Neural cell (in vitro differentiated cells): ENCODE data around the gene GRID1. TPM values are rescaled to one million over a fixed set of nuclear protein-coding genes. Genes with fewer than 3 reads are reported as not detected.

Experiments used
- H2AFZ ChIP-seq: fragments of 200-600, 300-800 bp; sonication (generic), shearing (Covaris generic); 2 replicates; pipeline ENCODE4 v1.6.0; 2014; ENCODE audit warnings: low read depth, mild to moderate bottlenecking, antibody characterized with exemption, low read length, moderate library complexity
- H3F3A ChIP-seq: fragments of 200-600 bp; shearing (Covaris generic); 2 replicates; pipeline ENCODE4 v1.6.1; 2016; ENCODE audit warnings: mild to moderate bottlenecking, moderate library complexity, mixed read lengths, antibody characterized with exemption, low read length; ENCODE audit not compliant: insufficient read depth, poor library complexity, severe bottlenecking
- H3K27ac ChIP-seq: fragments of 200-600, 300-800 bp; sonication (generic), shearing (Covaris generic); 2 replicates; pipeline ENCODE4 v1.5.1; 2014; ENCODE audit warnings: mild to moderate bottlenecking, low read length, moderate library complexity
- H3K27me3 ChIP-seq: fragments of 300-800, 200-600 bp; sonication (generic), shearing (Covaris generic); 2 replicates; pipeline ENCODE4 v1.6.0; 2014; ENCODE audit warnings: mild to moderate bottlenecking, low read depth, low read length, moderate library complexity; ENCODE audit not compliant: insufficient read depth
- H3K36me3 ChIP-seq: fragments of 300-800, 200-600 bp; sonication (generic), shearing (Covaris generic); 2 replicates; pipeline ENCODE4 v1.5.1; 2014; ENCODE audit warnings: mild to moderate bottlenecking, antibody characterized with exemption, low read length, moderate library complexity; ENCODE audit not compliant: insufficient read depth
- H3K4me2 ChIP-seq: fragments of 300-800, 200-600 bp; sonication (generic), shearing (Covaris generic); 2 replicates; pipeline ENCODE4 v1.6.0; 2014; ENCODE audit warnings: mild to moderate bottlenecking, low read length
- H3K4me3 ChIP-seq: fragments of 300-800, 200-600 bp; sonication (generic), shearing (Covaris generic); 2 replicates; pipeline ENCODE4 v1.5.1; 2014; ENCODE audit warnings: mild to moderate bottlenecking, low read length, moderate library complexity
- H3K79me2 ChIP-seq: fragments of 200-600 bp; shearing (Covaris generic); replicated peaks from 2 replicates; pipeline ENCODE4 v1.6.0; 2014; ENCODE audit warnings: mild to moderate bottlenecking, low read length, moderate library complexity; ENCODE audit not compliant: insufficient read depth
- H3K9ac ChIP-seq: fragments of 300-800, 200-600 bp; sonication (generic), shearing (Covaris generic); 2 replicates; pipeline ENCODE4 v1.6.1; 2016; ENCODE audit warnings: mild to moderate bottlenecking, low read length, mixed read lengths
- H3K9me2 ChIP-seq: fragments of 200-600 bp; shearing (Covaris generic); 2 replicates; pipeline ENCODE4 v1.6.1; 2016; ENCODE audit warnings: mild to moderate bottlenecking, low read length, mixed read lengths; ENCODE audit not compliant: insufficient read depth
- H3K9me3 ChIP-seq: fragments of 200-600, 300-800 bp; sonication (generic), shearing (Covaris generic); 2 replicates; pipeline ENCODE4 v1.6.1; 2016; ENCODE audit warnings: mild to moderate bottlenecking, mixed run types, low read length, moderate library complexity, mixed read lengths
- H4K20me1 ChIP-seq: fragments of 200-600 bp; shearing (Covaris generic); 2 replicates; pipeline ENCODE4 v1.6.1; 2016; ENCODE audit warnings: mild to moderate bottlenecking, mixed run types; ENCODE audit not compliant: insufficient read depth
- EP300 ChIP-seq: fragments of 450-650 bp; conservative IDR thresholded peaks from 2 replicates; pipeline ENCODE4 v1.6.1; 2014; ENCODE audit warnings: antibody characterized with exemption, mild to moderate bottlenecking, moderate library complexity; ENCODE audit not compliant: poor library complexity, severe bottlenecking
- EZH2 ChIP-seq: fragments of 200-600, 300-800 bp; shearing (Covaris generic), sonication (generic); IDR thresholded peaks from 2 replicates; pipeline ENCODE4 v1.6.1; 2014; ENCODE audit warnings: antibody characterized with exemption, low read length, borderline replicate concordance, mild to moderate bottlenecking; ENCODE audit not compliant: insufficient read depth, poor library complexity, severe bottlenecking
- MXI1 ChIP-seq: fragments of 450-650 bp; conservative IDR thresholded peaks from 2 replicates; pipeline ENCODE4 v1.6.1; 2014; ENCODE audit warnings: antibody characterized with exemption, mild to moderate bottlenecking; ENCODE audit not compliant: poor library complexity, severe bottlenecking
- POLR2AphosphoS5 ChIP-seq: IDR thresholded peaks from 2 replicates; pipeline ENCODE4 v1.6.1; 2012
- RAD21 ChIP-seq: fragments of 450-650 bp; conservative IDR thresholded peaks from 2 replicates; pipeline ENCODE4 v1.6.1; 2014; ENCODE audit warnings: antibody characterized with exemption, mild to moderate bottlenecking, moderate library complexity
- REST ChIP-seq: IDR thresholded peaks from 2 replicates; pipeline ENCODE4 v1.6.1; 2012; ENCODE audit warnings: borderline replicate concordance
- SMC3 ChIP-seq: fragments of 450-650 bp; conservative IDR thresholded peaks from 2 replicates; pipeline ENCODE4 v1.6.1; 2014; ENCODE audit warnings: antibody characterized with exemption, mild to moderate bottlenecking, moderate library complexity; ENCODE audit not compliant: poor library complexity
- TAF1 ChIP-seq: IDR thresholded peaks from 2 replicates; pipeline ENCODE4 v1.6.1; 2012; ENCODE audit warnings: low read depth
- polyA plus RNA-seq: library from polyadenylated mRNA; depleted of rRNA; stranded (reverse); fragments of >200 nt; gene quantifications from 2 replicates; pipeline ENCODE4 v1.2.3, GENCODE V29; 2014
- TF ChIP-seq, protein P1 (sequence below): fragments of 450-650 bp; IDR thresholded peaks from 2 replicates; pipeline ENCODE4 v1.5.1; 2014; ENCODE audit warnings: antibody characterized with exemption, mild to moderate bottlenecking, moderate library complexity; ENCODE audit not compliant: poor library complexity, severe bottlenecking

Gene GRID1
- polyA plus RNA-seq, 1 donor from 2014 or later: 7.3 TPM

GRCh38 chr10:86397120-86397519, 30.5 kb upstream of the GRID1 start:
- Histone ChIP-seq H3K4me2 (no peak overlapping the region), H2AFZ (no peak overlapping the region), H3K27ac (no peak overlapping the region), H3K4me3 (no peak overlapping the region), H3K79me2 (no peaks in the 10 kb centered on the region), H3K36me3 (no peaks in the 10 kb centered on the region), H3K9ac (no peak overlapping the region), H4K20me1 (no peaks in the 10 kb centered on the region), H3K27me3 (peaks cover 23% of the 10 kb centered on the region), H3K9me2 (no peaks in the 10 kb centered on the region), H3F3A (peaks cover 8% of the 10 kb centered on the region), H3K9me3 (no peaks in the 10 kb centered on the region)
- TF ChIP-seq RAD21: no peak
- no peak for TF ChIP-seq MXI1
- TF ChIP-seq, protein P1, sequence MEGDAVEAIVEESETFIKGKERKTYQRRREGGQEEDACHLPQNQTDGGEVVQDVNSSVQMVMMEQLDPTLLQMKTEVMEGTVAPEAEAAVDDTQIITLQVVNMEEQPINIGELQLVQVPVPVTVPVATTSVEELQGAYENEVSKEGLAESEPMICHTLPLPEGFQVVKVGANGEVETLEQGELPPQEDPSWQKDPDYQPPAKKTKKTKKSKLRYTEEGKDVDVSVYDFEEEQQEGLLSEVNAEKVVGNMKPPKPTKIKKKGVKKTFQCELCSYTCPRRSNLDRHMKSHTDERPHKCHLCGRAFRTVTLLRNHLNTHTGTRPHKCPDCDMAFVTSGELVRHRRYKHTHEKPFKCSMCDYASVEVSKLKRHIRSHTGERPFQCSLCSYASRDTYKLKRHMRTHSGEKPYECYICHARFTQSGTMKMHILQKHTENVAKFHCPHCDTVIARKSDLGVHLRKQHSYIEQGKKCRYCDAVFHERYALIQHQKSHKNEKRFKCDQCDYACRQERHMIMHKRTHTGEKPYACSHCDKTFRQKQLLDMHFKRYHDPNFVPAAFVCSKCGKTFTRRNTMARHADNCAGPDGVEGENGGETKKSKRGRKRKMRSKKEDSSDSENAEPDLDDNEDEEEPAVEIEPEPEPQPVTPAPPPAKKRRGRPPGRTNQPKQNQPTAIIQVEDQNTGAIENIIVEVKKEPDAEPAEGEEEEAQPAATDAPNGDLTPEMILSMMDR: no peak
- no peak for TF ChIP-seq POLR2AphosphoS5
- TF ChIP-seq EP300: no peak

DNA sequence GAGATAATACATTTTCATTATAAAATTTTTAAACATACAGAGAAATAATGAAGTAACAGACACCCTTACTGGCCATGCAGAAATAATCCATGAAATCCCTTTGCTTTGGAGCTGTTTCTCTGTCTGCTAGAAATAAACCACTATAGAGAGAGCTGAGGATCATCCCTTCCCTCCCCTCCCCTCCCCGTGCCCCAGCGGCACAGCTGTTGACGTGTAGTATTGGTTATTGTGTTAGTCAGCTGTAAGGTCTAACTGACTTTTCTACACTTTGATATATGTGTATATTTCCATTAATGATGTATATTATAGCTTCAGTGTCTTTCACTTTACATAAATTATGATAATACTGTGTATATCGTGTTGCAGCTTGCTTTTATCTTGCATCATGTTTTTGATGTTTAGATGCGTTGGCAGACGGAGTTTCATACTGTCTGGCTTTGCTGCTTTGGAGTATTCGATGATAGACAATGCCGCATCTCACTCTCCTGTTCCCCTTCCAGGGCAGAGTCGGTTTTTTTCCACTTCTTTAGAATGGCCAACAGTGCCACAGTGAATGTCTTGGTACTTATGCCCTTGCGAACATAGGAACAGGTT, 27.4 kb upstream of the GRID1 start:
- H3K4me2 ChIP-seq: no peak overlapping the region

More for the DNA sequence above, 27.4 kb upstream of the GRID1 start:
- no peak overlapping the region for H3K9ac ChIP-seq
- no peak overlapping the region for H3K4me3 ChIP-seq
- no peaks in the 10 kb centered on the region for H3K9me3 ChIP-seq
- H3K79me2 ChIP-seq: no peaks in the 10 kb centered on the region
- H3K27me3 ChIP-seq: peaks cover 17% of the 10 kb centered on the region
- H3K27ac ChIP-seq: no peak overlapping the region
- H3K36me3 ChIP-seq: no peaks in the 10 kb centered on the region
- H3F3A ChIP-seq: peaks cover 2% of the 10 kb centered on the region
- no peaks in the 10 kb centered on the region for H4K20me1 ChIP-seq
- H2AFZ ChIP-seq: no peak overlapping the region
- TF ChIP-seq TAF1 (no peak), EZH2 (no peak), SMC3 (no peak), RAD21 (no peak), POLR2AphosphoS5 (no peak), REST (no peak), MXI1 (no peak), EP300 (no peak)
- TF ChIP-seq, protein P1: no peak
- H3K9me2 ChIP-seq: no peaks in the 10 kb centered on the region
